ENCODE data around the gene D2HGDH. TPM values are rescaled to one million over a fixed set of nuclear protein-coding genes. Genes with fewer than 3 reads are reported as not detected.

D2HGDH gene
- total and polyA plus RNA-seq, 2 experiments from 2014 or later, result 3.7 to 17.3 TPM

DNA sequence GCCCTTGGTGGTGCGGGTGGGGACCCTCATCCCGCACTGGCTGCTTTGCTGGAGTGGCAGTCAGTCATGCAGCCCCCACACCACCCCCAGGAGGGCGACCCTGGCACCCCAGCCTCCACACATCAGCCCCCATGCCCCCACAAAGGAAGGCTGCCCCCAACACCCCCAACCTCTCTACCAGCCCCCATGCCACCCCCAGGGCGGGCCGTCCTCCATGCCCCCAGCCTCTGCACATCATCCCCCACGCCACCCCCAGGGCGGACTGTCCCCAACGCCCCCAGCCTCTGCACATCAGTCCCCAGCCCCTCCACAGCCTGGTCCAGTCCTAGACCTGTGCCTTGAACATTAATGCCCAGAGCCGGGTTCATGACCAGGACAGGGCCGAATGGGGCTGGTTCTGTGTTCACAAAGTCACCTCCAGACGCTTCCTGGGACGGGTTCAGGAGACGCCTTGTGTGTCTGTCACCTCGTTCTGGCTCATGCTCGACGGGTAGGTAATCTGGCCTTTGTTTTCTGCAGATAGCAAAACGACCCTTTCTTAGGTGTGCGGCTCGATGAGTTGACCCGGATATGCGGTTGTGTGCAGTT lies 18.4 kb downstream of the D2HGDH start:
- no peaks in the 10 kb centered on the region for H3K4me1 Mint-ChIP-seq
- H3K9me3 Mint-ChIP-seq, result no peaks in the 10 kb centered on the region; the same call in 2 of the 3 replicates
- Histone ChIP-seq H3K79me2 (replicated peaks; ENCODE audit: insufficient read depth) (no peaks in the 10 kb centered on the region), H3K4me2 (no peak overlapping the region), H3K4me3 (no peak overlapping the region), H3K27me3 (ENCODE audit: insufficient read depth) (no peaks in the 10 kb centered on the region), H2AFZ (no peak overlapping the region), H4K20me1 (replicated peaks; ENCODE audit: insufficient read depth) (no peaks in the 10 kb centered on the region), H3F3A (replicated peaks; ENCODE audit: low read depth) (no peaks in the 10 kb centered on the region), H3K4me1 (ENCODE audit: insufficient read depth) (no peaks in the 10 kb centered on the region), H3K36me3 (ENCODE audit: insufficient read depth) (no peaks in the 10 kb centered on the region), H3K9me2 (ENCODE audit: insufficient read depth) (no peaks in the 10 kb centered on the region), H3K27ac (ENCODE audit: low read depth) (no peak overlapping the region)
- ATAC-seq (no peak), DNase-seq (ENCODE audit: low spot score) (no peak)
- TF ChIP-seq ZNF331 (CRISPR knock-in tag; IDR thresholded peaks at IDR 0.05; ENCODE audit: low read depth), result no peak
- TF ChIP-seq POLR2AphosphoS5 (IDR thresholded peaks at IDR 0.05; ENCODE audit: low read depth), result no peak
- no peak for TF ChIP-seq EZH2phosphoT487 (IDR thresholded peaks at IDR 0.05; ENCODE audit: unreplicated experiment)
- TF ChIP-seq JUNB (IDR thresholded peaks at IDR 0.05; ENCODE audit: unreplicated experiment), result no peak
- no peak for TF ChIP-seq EZH2 (IDR thresholded peaks at IDR 0.05; ENCODE audit: low read depth, unreplicated experiment)
- no peak for TF ChIP-seq ZNF114 (CRISPR knock-in tag; IDR thresholded peaks at IDR 0.05)
- TF ChIP-seq, protein P1, sequence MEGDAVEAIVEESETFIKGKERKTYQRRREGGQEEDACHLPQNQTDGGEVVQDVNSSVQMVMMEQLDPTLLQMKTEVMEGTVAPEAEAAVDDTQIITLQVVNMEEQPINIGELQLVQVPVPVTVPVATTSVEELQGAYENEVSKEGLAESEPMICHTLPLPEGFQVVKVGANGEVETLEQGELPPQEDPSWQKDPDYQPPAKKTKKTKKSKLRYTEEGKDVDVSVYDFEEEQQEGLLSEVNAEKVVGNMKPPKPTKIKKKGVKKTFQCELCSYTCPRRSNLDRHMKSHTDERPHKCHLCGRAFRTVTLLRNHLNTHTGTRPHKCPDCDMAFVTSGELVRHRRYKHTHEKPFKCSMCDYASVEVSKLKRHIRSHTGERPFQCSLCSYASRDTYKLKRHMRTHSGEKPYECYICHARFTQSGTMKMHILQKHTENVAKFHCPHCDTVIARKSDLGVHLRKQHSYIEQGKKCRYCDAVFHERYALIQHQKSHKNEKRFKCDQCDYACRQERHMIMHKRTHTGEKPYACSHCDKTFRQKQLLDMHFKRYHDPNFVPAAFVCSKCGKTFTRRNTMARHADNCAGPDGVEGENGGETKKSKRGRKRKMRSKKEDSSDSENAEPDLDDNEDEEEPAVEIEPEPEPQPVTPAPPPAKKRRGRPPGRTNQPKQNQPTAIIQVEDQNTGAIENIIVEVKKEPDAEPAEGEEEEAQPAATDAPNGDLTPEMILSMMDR (conservative IDR thresholded peaks at IDR 0.05; ENCODE audit: low read depth in 2 of 2), result no peak
- peaks cover 12% of the 10 kb centered on the region for H3K36me3 Mint-ChIP-seq (ENCODE audit: low read depth)
- peaks cover 2% of the 10 kb centered on the region for H3K27me3 Mint-ChIP-seq (ENCODE audit: insufficient read depth, low read depth, poor library complexity)
- H3K27ac Mint-ChIP-seq, result no peak overlapping the region
- no peak overlapping the region for H3K4me3 Mint-ChIP-seq

DNA sequence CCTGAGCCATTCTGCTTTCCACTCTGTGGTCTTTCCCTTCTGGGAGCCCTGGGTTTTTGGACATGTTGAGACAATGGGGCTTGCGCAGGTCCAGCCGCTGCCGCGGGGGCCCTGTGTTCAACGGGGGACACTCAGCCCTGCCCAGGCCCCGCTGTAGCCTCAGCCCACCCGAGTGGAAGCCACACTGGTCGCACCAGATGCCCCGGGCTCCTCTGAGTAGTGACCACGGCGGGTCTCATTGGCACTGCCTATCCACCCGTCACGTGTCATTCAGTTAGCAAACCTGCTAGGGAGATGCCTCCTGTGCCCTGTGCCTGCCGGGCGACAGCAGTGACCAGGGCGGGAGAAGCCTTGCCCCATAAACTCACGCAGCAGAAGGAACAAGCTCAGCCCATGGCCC lies 19.1 kb downstream of the D2HGDH start:
- Mint-ChIP-seq H3K4me1 (no peaks in the 10 kb centered on the region), H3K4me3 (no peak overlapping the region), H3K27me3 (ENCODE audit: insufficient read depth, low read depth, poor library complexity) (peaks cover 2% of the 10 kb centered on the region), H3K36me3 (ENCODE audit: low read depth) (peaks cover 12% of the 10 kb centered on the region), H3K27ac (0 out of 2 replicates have a peak overlapping the region, but pooled peaks have one; percentile 48), H3K9me3 (no peaks in the 10 kb centered on the region; the same call in 2 of the 3 replicates)
- H2AFZ ChIP-seq, result no peak overlapping the region
- no peaks in the 10 kb centered on the region for H3F3A ChIP-seq (replicated peaks; ENCODE audit: low read depth)
- no peak for ATAC-seq
- no peaks in the 10 kb centered on the region for H3K36me3 ChIP-seq (ENCODE audit: insufficient read depth)
- no peaks in the 10 kb centered on the region for H3K27me3 ChIP-seq (ENCODE audit: insufficient read depth)
- DNase-seq (ENCODE audit: low spot score), result no peak
- H4K20me1 ChIP-seq (replicated peaks; ENCODE audit: insufficient read depth), result no peaks in the 10 kb centered on the region
- H3K4me1 ChIP-seq (ENCODE audit: insufficient read depth), result no peaks in the 10 kb centered on the region
- no peaks in the 10 kb centered on the region for H3K9me2 ChIP-seq (ENCODE audit: insufficient read depth)
- H3K4me2 ChIP-seq, result no peak overlapping the region
- H3K27ac ChIP-seq (ENCODE audit: low read depth), result no peak overlapping the region
- H3K4me3 ChIP-seq, result no peak overlapping the region
- no peaks in the 10 kb centered on the region for H3K79me2 ChIP-seq (replicated peaks; ENCODE audit: insufficient read depth)
- TF ChIP-seq EZH2 (IDR thresholded peaks at IDR 0.05; ENCODE audit: low read depth, unreplicated experiment) (no peak), STAT1 (IDR thresholded peaks at IDR 0.05; ENCODE audit: unreplicated experiment) (no peak), JUNB (IDR thresholded peaks at IDR 0.05; ENCODE audit: unreplicated experiment) (no peak)
- TF ChIP-seq, protein P2, sequence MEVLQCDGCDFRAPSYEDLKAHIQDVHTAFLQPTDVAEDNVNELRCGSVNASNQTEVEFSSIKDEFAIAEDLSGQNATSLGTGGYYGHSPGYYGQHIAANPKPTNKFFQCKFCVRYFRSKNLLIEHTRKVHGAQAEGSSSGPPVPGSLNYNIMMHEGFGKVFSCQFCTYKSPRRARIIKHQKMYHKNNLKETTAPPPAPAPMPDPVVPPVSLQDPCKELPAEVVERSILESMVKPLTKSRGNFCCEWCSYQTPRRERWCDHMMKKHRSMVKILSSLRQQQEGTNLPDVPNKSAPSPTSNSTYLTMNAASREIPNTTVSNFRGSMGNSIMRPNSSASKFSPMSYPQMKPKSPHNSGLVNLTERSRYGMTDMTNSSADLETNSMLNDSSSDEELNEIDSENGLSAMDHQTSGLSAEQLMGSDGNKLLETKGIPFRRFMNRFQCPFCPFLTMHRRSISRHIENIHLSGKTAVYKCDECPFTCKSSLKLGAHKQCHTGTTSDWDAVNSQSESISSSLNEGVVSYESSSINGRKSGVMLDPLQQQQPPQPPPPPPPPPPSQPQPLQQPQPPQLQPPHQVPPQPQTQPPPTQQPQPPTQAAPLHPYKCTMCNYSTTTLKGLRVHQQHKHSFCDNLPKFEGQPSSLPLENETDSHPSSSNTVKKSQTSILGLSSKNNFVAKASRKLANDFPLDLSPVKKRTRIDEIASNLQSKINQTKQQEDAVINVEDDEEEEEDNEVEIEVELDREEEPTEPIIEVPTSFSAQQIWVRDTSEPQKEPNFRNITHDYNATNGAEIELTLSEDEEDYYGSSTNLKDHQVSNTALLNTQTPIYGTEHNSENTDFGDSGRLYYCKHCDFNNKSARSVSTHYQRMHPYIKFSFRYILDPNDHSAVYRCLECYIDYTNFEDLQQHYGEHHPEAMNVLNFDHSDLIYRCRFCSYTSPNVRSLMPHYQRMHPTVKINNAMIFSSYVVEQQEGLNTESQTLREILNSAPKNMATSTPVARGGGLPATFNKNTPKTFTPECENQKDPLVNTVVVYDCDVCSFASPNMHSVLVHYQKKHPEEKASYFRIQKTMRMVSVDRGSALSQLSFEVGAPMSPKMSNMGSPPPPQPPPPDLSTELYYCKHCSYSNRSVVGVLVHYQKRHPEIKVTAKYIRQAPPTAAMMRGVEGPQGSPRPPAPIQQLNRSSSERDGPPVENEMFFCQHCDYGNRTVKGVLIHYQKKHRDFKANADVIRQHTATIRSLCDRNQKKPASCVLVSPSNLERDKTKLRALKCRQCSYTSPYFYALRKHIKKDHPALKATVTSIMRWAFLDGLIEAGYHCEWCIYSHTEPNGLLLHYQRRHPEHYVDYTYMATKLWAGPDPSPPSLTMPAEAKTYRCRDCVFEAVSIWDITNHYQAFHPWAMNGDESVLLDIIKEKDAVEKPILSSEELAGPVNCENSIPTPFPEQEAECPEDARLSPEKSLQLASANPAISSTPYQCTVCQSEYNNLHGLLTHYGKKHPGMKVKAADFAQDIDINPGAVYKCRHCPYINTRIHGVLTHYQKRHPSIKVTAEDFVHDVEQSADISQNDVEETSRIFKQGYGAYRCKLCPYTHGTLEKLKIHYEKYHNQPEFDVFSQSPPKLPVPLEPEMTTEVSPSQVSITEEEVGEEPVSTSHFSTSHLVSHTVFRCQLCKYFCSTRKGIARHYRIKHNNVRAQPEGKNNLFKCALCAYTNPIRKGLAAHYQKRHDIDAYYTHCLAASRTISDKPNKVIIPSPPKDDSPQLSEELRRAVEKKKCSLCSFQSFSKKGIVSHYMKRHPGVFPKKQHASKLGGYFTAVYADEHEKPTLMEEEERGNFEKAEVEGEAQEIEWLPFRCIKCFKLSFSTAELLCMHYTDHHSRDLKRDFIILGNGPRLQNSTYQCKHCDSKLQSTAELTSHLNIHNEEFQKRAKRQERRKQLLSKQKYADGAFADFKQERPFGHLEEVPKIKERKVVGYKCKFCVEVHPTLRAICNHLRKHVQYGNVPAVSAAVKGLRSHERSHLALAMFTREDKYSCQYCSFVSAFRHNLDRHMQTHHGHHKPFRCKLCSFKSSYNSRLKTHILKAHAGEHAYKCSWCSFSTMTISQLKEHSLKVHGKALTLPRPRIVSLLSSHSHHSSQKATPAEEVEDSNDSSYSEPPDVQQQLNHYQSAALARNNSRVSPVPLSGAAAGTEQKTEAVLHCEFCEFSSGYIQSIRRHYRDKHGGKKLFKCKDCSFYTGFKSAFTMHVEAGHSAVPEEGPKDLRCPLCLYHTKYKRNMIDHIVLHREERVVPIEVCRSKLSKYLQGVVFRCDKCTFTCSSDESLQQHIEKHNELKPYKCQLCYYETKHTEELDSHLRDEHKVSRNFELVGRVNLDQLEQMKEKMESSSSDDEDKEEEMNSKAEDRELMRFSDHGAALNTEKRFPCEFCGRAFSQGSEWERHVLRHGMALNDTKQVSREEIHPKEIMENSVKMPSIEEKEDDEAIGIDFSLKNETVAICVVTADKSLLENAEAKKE (CRISPR knock-in tag; IDR thresholded peaks at IDR 0.05), result no peak
- TF ChIP-seq, protein P1 (conservative IDR thresholded peaks at IDR 0.05; ENCODE audit: low read depth in 2 of 2), result no peak
- TF ChIP-seq, protein P3, sequence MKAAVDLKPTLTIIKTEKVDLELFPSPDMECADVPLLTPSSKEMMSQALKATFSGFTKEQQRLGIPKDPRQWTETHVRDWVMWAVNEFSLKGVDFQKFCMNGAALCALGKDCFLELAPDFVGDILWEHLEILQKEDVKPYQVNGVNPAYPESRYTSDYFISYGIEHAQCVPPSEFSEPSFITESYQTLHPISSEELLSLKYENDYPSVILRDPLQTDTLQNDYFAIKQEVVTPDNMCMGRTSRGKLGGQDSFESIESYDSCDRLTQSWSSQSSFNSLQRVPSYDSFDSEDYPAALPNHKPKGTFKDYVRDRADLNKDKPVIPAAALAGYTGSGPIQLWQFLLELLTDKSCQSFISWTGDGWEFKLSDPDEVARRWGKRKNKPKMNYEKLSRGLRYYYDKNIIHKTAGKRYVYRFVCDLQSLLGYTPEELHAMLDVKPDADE (IDR thresholded peaks at IDR 0.05), result no peak
